CD4-positive, alpha-beta memory T cell (primary cell): Measurements from ENCODE around the gene YIF1A. TPM values are rescaled to one million over a fixed set of nuclear protein-coding genes. Genes with fewer than 3 reads are reported as not detected.
A peak's percentile ranks its signal among the peaks of the same experiment; 100 is the strongest.

Experiments
- CTCF ChIA-PET: fragments of 350-600 bp; sonication (Branson Sonifier 250); formaldehyde crosslinking; loops from one replicate; lab custom pipeline; 2021; ENCODE audit warnings: inconsistent platforms; ENCODE audit not compliant: partially characterized antibody; lab: Charles Lee
- POLR2A ChIA-PET: fragments of 350-600 bp; sonication (Branson Sonifier 250); formaldehyde crosslinking; loops from one replicate; lab custom pipeline; 2021; ENCODE audit not compliant: partially characterized antibody; lab: Charles Lee
- DNase-seq, 5 donors: peaks; one replicate each; pipeline versions ENCODE4 v3.0.0 to v3.0.0-alpha.2; 2020 to 2022; ENCODE audit warnings: mixed read lengths in 1 of 5
- H3K27ac ChIP-seq: one replicate; pipeline ENCODE4 v1.7.0; 2013; ENCODE audit warnings: low read depth, low read length
- H3K27me3 ChIP-seq: 2 replicates; pipeline ENCODE4 v1.7.0; 2013; ENCODE audit warnings: mild to moderate bottlenecking, low read length, moderate library complexity; ENCODE audit not compliant: insufficient read depth
- H3K36me3 ChIP-seq: 2 replicates; pipeline ENCODE4 v1.7.0; 2013; ENCODE audit warnings: mild to moderate bottlenecking, low read length, moderate library complexity; ENCODE audit not compliant: insufficient read depth
- H3K4me1 ChIP-seq: 2 replicates; pipeline ENCODE4 v1.7.0; 2013; ENCODE audit warnings: mild to moderate bottlenecking, low read length, moderate library complexity; ENCODE audit not compliant: insufficient read depth
- H3K4me3 ChIP-seq, 2 donors: one replicate each; pipeline ENCODE4 v1.7.0; 2013; ENCODE audit warnings: low read length in 2 of 2, mild to moderate bottlenecking in 1 of 2
- H3K9me3 ChIP-seq, 2 donors: one replicate each; pipeline ENCODE4 v1.7.0; 2013; ENCODE audit warnings: low read length in 2 of 2, control low read depth in 1 of 2; ENCODE audit not compliant: control insufficient read depth in 1 of 2
- H3K27ac Mint-ChIP-seq, 7 donors: one replicate each; pipeline ENCODE4 v1.8.0; 2020 to 2021; ENCODE audit warnings: mixed read lengths in 7 of 7, mild to moderate bottlenecking in 6 of 7, inconsistent platforms in 3 of 7, moderate library complexity in 3 of 7
- H3K27me3 Mint-ChIP-seq, 2 donors: one replicate each; pipeline ENCODE4 v1.8.0; 2020 to 2021; ENCODE audit warnings: mixed read lengths in 2 of 2
- H3K36me3 Mint-ChIP-seq, 2 donors: one replicate each; pipeline ENCODE4 v1.8.0; 2020 to 2021; ENCODE audit warnings: mixed read lengths in 2 of 2, inconsistent platforms in 1 of 2, mild to moderate bottlenecking in 1 of 2
- H3K4me1 Mint-ChIP-seq, 4 donors: one replicate each; pipeline ENCODE4 v1.8.0; 2020 to 2021; ENCODE audit warnings: mixed read lengths in 4 of 4, mild to moderate bottlenecking in 1 of 4
- H3K4me3 Mint-ChIP-seq, 8 donors: one replicate each; pipeline ENCODE4 v1.8.0; 2020 to 2021; ENCODE audit warnings: mixed read lengths in 8 of 8, mild to moderate bottlenecking in 7 of 8, moderate library complexity in 6 of 8, inconsistent platforms in 3 of 8
- H3K9me3 Mint-ChIP-seq, 8 donors: one replicate each; pipeline ENCODE4 v1.8.0; 2020 to 2021; ENCODE audit warnings: mixed read lengths in 8 of 8, mild to moderate bottlenecking in 5 of 8, inconsistent platforms in 3 of 8, moderate library complexity in 1 of 8
- intact Hi-C: fragments of 100-400 bp; cut with micrococcal nuclease; formaldehyde crosslinking; loops from one replicate; pipeline ENCODE4 v1.15.1; 2023
- polyA plus RNA-seq, 2 donors: library from polyadenylated mRNA; unstranded; fragments of 300-500 nt; fragmentation: Illumina TruSeq; gene quantifications; one replicate each; pipeline ENCODE4 v1.2.3, GENCODE V29; 2021
- total RNA-seq, 2 experiments: library from RNA; stranded (reverse); gene quantifications; one replicate each; pipeline ENCODE4 v1.2.3, GENCODE V29; 2021

The YIF1A gene
- total and polyA plus RNA-seq, 4 experiments from 2014 or later = 40.4 to 77.5 (median 49.3) TPM

DNA sequence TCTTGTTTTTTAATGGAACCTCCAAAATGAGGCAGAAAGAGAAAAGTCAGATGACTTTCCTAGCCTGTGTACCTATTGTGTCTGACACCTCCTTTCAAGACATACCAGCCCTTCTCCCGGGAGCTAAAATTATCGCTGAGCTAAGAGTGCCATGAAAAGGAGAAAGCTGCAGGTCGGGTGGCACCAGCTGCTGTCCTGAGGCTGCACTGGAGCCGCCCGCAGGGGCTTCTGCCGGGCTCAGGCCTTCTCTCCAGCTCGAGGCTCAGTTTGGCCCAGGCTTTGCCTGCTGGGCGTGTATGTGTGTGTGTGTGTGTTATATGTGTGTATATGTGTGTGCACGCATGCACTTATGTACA, 48.2 kb downstream of the YIF1A start:
- Mint-ChIP-seq H3K27me3 (no peaks in the 10 kb centered on the region), H3K27ac (peak overlapping the region in 3 of 7 donors; percentile 19 to 61 (median 36)), H3K4me1 (no peaks in the 10 kb centered on the region), H3K36me3 (peaks cover 17 to 65% of the 10 kb centered on the region in 2 donors), H3K4me3 (no peak overlapping the region), H3K9me3 (peaks cover 0 to 1% (median 0%) of the 10 kb centered on the region in 8 donors)
- no peak overlapping the region for H3K4me3 ChIP-seq
- peaks cover 62% of the 10 kb centered on the region for H3K36me3 ChIP-seq
- no peaks in the 10 kb centered on the region for H3K9me3 ChIP-seq
- intact Hi-C loops = no loop called here
- CTCF ChIA-PET = interaction anchor here (1.0 kb wide), 2 partner anchors 15 to 23 kb away, joined by 4 read pairs; no protein-coding TSS in a partner anchor
- no peaks in the 10 kb centered on the region for H3K4me1 ChIP-seq
- H3K27me3 ChIP-seq = no peaks in the 10 kb centered on the region
- POLR2A ChIA-PET = no interaction called here
- DNase-seq = no peak
- no peak overlapping the region for H3K27ac ChIP-seq

DNA sequence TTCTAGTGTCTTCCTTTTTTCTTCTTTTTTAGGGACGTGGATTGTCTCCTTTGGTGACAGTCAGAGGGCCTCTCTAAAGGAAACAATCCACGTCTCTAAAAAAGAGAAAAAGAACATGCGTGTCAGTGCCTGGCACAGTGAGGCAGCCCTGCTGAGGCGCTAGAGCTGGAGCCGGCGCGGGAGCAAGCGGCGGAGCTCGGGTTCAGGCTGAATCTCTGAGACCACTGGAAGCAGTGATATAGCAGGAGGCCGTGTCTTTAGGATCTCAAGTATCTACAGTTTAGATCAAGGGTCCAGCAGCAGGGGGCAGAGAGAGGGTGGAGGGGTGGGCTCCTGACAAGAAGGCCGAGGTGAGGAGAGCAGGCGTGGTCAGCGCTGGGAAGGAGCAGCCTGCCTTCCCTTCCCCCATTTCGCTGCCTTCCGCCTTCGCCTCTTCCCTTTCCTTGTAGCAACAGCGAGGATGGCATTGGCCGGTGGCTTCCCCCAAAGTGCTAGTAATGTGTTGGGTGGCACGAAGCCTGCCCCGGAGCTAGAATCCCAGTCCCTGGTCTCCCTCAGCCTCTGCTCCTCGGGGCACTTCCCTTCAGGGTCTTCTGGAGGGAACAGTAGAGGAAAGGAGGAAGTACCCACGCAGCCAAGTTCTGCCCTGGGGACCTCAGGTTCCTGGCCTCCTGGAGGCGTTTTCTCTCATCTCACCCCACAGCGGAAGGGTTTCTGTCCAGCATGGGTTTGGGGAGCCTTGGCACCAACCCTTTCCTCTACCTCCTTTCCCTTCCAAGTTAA, 48.8 kb downstream of the YIF1A start:
- Histone ChIP-seq H3K9me3 (no peaks in the 10 kb centered on the region), H3K4me3 (no peak overlapping the region), H3K36me3 (peaks cover 68% of the 10 kb centered on the region), H3K27ac (no peak overlapping the region), H3K27me3 (no peaks in the 10 kb centered on the region), H3K4me1 (no peaks in the 10 kb centered on the region)
- Mint-ChIP-seq H3K27me3 (no peaks in the 10 kb centered on the region), H3K27ac (peak overlapping the region in 4 of 7 donors; percentile 51 to 60 (median 53)), H3K4me1 (peaks cover 0 to 2% (median 0%) of the 10 kb centered on the region in 4 donors), H3K4me3 (no peak overlapping the region), H3K9me3 (peaks cover 0 to 1% (median 0%) of the 10 kb centered on the region in 8 donors), H3K36me3 (peaks cover 22 to 71% of the 10 kb centered on the region in 2 donors)
- intact Hi-C loops = no loop called here
- DNase-seq = no peak
- ChIA-PET CTCF (interaction anchor here (1.0 kb wide), 2 partner anchors 15 to 22 kb away, joined by 4 read pairs; no protein-coding TSS in a partner anchor), POLR2A (no interaction called here)

- H3K4me3 Mint-ChIP-seq = no peak overlapping the region
- peaks cover 0 to 1% (median 0%) of the 10 kb centered on the region in 8 donors for H3K9me3 Mint-ChIP-seq
- Histone ChIP-seq H3K36me3 (peaks cover 72% of the 10 kb centered on the region), H3K4me1 (no peaks in the 10 kb centered on the region), H3K4me3 (no peak overlapping the region), H3K9me3 (no peaks in the 10 kb centered on the region), H3K27ac (no peak overlapping the region), H3K27me3 (no peaks in the 10 kb centered on the region)
- H3K36me3 Mint-ChIP-seq = peaks cover 27 to 73% of the 10 kb centered on the region in 2 donors
- no peaks in the 10 kb centered on the region for H3K27me3 Mint-ChIP-seq
- no peak for DNase-seq
- intact Hi-C loops = no loop called here
- POLR2A ChIA-PET = no interaction called here
- CTCF ChIA-PET = no interaction called here
- peaks cover 0 to 2% (median 0%) of the 10 kb centered on the region in 4 donors for H3K4me1 Mint-ChIP-seq
- no peak overlapping the region for H3K27ac Mint-ChIP-seq
These were observed 49.4 kb downstream of the YIF1A start for GRCh38 chr11:66239511-66239910.

GRCh38 chr11:66238786-66239413, 50.0 kb downstream of the YIF1A start:
- Mint-ChIP-seq H3K27ac (no peak overlapping the region), H3K27me3 (no peaks in the 10 kb centered on the region), H3K4me3 (no peak overlapping the region), H3K9me3 (peaks cover 0 to 1% (median 0%) of the 10 kb centered on the region in 8 donors), H3K4me1 (peaks cover 0 to 2% (median 0%) of the 10 kb centered on the region in 4 donors), H3K36me3 (peaks cover 31 to 72% of the 10 kb centered on the region in 2 donors)
- H3K27ac ChIP-seq = no peak overlapping the region
- POLR2A ChIA-PET = interaction anchor here (3.0 kb wide), 1 partner anchor 13 kb away, joined by 12 read pairs; no protein-coding TSS in a partner anchor
- peaks cover 78% of the 10 kb centered on the region for H3K36me3 ChIP-seq
- CTCF ChIA-PET = interaction anchor here (2.6 kb wide), 1 partner anchor 8 kb away, joined by 9 read pairs; no protein-coding TSS in a partner anchor
- no peaks in the 10 kb centered on the region for H3K4me1 ChIP-seq
- H3K9me3 ChIP-seq = no peaks in the 10 kb centered on the region
- no peak overlapping the region for H3K4me3 ChIP-seq
- H3K27me3 ChIP-seq = no peaks in the 10 kb centered on the region
- DNase-seq = no peak
- intact Hi-C loops = no loop called here

- no peak overlapping the region for H3K27ac ChIP-seq
- Mint-ChIP-seq H3K4me3 (no peak overlapping the region), H3K27me3 (no peaks in the 10 kb centered on the region), H3K36me3 (peaks cover 42 to 76% of the 10 kb centered on the region in 2 donors), H3K9me3 (peaks cover 0 to 3% (median 0%) of the 10 kb centered on the region in 8 donors), H3K4me1 (peaks cover 0 to 2% (median 0%) of the 10 kb centered on the region in 4 donors), H3K27ac (peak overlapping the region in 1 of 7 donors; percentile 24)
- ChIA-PET CTCF (interaction anchor here (1.9 to 2.6 kb wide), 3 partner anchors 9 to 17 kb away, joined by 7 to 11 read pairs (median 9); no protein-coding TSS in a partner anchor), POLR2A (interaction anchor here (3.0 kb wide), 1 partner anchor 14 kb away, joined by 12 read pairs; no protein-coding TSS in a partner anchor)
- no peak overlapping the region for H3K4me3 ChIP-seq
- peaks cover 80% of the 10 kb centered on the region for H3K36me3 ChIP-seq
- no peak for DNase-seq
- no peaks in the 10 kb centered on the region for H3K9me3 ChIP-seq
- no peaks in the 10 kb centered on the region for H3K27me3 ChIP-seq
- H3K4me1 ChIP-seq = no peaks in the 10 kb centered on the region
- intact Hi-C loops = no loop called here
These were observed 51.1 kb downstream of the YIF1A start for GRCh38 chr11:66237867-66238266.

DNA sequence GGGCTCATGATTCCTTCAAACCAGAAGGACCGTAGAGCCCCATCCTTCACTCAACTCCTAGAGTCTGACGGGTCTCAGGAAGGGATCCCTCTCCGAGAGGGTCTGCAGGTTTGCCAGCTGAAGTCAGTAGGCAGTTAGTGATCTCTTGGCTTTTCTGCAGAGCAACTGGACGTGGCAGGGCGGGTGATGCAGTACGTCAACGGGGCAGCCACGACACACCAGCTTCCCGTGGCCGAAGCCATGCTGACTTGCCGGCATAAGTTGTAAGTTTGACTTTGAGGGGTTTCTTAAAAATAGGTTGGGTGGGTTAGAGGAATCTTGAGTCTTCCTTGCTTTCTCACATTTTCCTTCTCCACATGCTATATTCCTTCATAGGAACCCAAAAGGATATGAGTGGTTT, 53.8 kb downstream of the YIF1A start:
- ChIA-PET CTCF (interaction anchor here (1.5 to 2.6 kb wide), 2 partner anchors 12 to 19 kb away, joined by 3 to 11 read pairs; no protein-coding TSS in a partner anchor), POLR2A (no interaction called here)
- H3K36me3 ChIP-seq = peaks cover 84% of the 10 kb centered on the region
- no peak overlapping the region for H3K4me3 ChIP-seq
- H3K4me1 ChIP-seq = no peaks in the 10 kb centered on the region
- no peaks in the 10 kb centered on the region for H3K9me3 ChIP-seq
- intact Hi-C loops = no loop called here
- H3K4me1 Mint-ChIP-seq = peaks cover 0 to 3% (median 0%) of the 10 kb centered on the region in 4 donors
- H3K4me3 Mint-ChIP-seq = no peak overlapping the region
- no peaks in the 10 kb centered on the region for H3K27me3 Mint-ChIP-seq
- DNase-seq = no peak
- no peak overlapping the region for H3K27ac ChIP-seq
- peaks cover 47 to 79% of the 10 kb centered on the region in 2 donors for H3K36me3 Mint-ChIP-seq
- H3K9me3 Mint-ChIP-seq = peaks cover 0 to 7% (median 0%) of the 10 kb centered on the region in 8 donors
- peak overlapping the region in 2 of 7 donors; percentile 36 to 59 for H3K27ac Mint-ChIP-seq
- H3K27me3 ChIP-seq = no peaks in the 10 kb centered on the region
